Measurements from ENCODE around the gene NCKAP5L. TPM values are rescaled to one million over a fixed set of nuclear protein-coding genes. Genes with fewer than 3 reads are reported as not detected.
"Not testable (repeated sequence)": the region's sequence is repeated elsewhere in the genome, so short reads cannot be mapped to it uniquely, and the experiment has no call there.

Gene NCKAP5L
- total RNA-seq, 8 experiments from 2014 or later: 15.1 to 51.6 (median 22.3) TPM

DNA sequence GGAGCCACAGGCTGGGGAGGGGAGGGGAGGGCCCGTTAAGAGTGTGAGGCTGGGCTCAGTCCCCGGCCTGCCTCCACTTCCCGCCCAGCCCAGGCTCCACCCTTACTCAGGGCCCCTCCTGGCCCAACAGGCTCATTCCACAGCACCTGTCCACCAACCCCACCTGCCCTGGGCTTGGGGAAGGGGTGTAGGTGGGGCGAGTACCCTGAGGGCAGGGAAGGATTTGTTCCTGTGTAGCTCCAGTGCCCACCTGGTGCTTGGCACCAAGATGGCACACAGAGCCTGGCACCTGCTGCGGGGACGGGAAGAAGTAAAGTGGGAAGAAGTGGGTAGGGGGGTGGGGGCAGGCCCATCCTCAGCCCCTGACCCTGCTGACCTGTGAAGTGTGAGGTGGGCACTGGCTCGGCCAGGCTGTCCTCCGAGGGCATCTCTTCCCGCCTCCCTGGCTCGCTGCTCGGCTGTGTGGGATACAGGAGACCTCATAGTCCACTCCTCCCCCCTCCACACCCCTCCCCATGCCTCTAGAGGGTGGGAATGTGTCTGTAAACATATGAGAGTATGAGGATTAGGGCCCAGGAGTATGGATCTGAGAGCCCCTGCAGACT lies 35.1 kb downstream of the NCKAP5L start:
- no peak overlapping the region for H3K27ac ChIP-seq
- in situ Hi-C loops (cut with MboI; ENCODE audit: low pct_unique_long_range_greater_than_20kb in 2 of 9, low sequenced_read_pairs in 9 of 9, unreplicated experiment in 9 of 9): no loop called here
- no CpG with 5 or more reads among the region's 11 CpGs for WGBS, 10 experiments
- ATAC-seq (replicated peaks in 6 of 8): peak in 3 of 8 experiments; percentile 8 to 15 (median 14)
- no peaks in the 10 kb centered on the region for H3K4me1 ChIP-seq (replicated peaks in 1 of 2)
- no peak overlapping the region for H3K4me3 ChIP-seq

DNA sequence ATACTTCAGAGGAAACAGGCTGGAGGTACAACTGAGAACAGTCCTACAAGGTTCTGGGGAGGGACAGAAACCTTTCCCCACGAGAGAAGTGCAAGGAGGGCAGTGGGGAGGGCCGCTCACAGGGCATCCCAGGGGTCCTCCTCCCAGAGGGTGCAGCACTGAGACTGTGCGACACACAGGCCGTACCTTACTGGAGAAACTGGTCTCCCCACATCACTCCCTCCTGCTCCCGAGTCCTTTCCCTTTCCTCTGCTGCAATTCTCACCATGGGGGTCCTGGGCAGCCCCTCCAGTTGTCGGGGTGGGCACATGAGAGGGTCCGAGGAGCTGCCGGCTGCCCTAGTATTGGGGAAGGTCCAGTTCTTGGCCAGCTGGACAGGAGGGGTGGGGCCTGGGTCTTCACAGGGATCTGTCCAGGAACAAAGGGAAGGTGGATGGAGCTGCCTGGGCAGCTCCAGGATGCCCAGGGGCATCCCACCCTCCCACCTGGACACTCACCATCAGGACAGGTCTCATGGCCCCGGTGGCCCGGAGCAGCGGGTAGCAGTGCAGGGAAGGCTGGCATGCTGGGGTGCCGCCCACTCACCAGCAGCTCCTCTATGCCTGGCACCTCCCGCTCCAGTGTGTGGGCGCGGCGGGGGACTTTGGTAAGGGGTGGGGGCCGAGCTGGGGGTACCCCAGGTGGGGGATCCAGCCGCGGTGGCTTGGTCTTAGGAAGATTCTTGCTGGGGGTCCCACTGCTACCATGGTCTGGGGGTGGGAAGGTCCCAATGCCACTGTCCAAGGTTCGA lies 35.8 kb downstream of the NCKAP5L start:
- Histone ChIP-seq H3K27ac (no peak overlapping the region), H3K4me1 (replicated peaks in 1 of 2) (no peaks in the 10 kb centered on the region), H3K4me3 (no peak overlapping the region)
- in situ Hi-C loops (cut with MboI; ENCODE audit: low pct_unique_long_range_greater_than_20kb in 2 of 9, low sequenced_read_pairs in 9 of 9, unreplicated experiment in 9 of 9): no loop called here
- ATAC-seq (replicated peaks in 6 of 8): peak in 3 of 8 experiments; percentile 2 to 5 (median 3)
- 100% methylated on average over 3 of the region's 20 CpGs; no CpG with 5 or more reads in 9 of the 10 experiments for WGBS, 10 experiments

DNA sequence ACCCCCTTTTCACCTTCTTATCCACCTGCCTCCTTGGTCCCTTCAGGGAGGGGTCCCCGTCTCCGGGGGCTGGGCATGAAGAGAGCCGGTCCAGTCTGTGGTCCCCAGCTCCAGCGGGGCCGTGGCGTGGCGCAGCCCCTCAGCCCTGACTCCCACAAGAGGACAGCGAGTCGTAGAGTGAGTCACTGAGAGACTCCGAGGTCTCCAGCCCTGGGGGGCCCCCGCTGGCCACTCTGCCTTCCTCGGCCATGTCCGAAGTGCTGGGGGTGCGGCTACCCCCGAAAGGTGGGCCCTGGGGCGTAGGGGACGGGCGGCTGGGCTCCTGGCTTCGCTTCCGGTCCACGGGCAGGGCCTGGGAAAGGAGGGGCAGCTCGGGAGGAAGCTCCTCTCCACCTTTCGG lies 36.5 kb downstream of the NCKAP5L start:
- Histone ChIP-seq H3K4me3 (no peak overlapping the region), H3K4me1 (replicated peaks in 1 of 2) (no peaks in the 10 kb centered on the region), H3K27ac (no peak overlapping the region)
- in situ Hi-C loops (cut with MboI; ENCODE audit: low pct_unique_long_range_greater_than_20kb in 2 of 9, low sequenced_read_pairs in 9 of 9, unreplicated experiment in 9 of 9): no loop called here
- no CpG with 5 or more reads among the region's 23 CpGs for WGBS, 10 experiments
- ATAC-seq (replicated peaks in 6 of 8): peak in 2 of 8 experiments; percentile 14 to 18

DNA sequence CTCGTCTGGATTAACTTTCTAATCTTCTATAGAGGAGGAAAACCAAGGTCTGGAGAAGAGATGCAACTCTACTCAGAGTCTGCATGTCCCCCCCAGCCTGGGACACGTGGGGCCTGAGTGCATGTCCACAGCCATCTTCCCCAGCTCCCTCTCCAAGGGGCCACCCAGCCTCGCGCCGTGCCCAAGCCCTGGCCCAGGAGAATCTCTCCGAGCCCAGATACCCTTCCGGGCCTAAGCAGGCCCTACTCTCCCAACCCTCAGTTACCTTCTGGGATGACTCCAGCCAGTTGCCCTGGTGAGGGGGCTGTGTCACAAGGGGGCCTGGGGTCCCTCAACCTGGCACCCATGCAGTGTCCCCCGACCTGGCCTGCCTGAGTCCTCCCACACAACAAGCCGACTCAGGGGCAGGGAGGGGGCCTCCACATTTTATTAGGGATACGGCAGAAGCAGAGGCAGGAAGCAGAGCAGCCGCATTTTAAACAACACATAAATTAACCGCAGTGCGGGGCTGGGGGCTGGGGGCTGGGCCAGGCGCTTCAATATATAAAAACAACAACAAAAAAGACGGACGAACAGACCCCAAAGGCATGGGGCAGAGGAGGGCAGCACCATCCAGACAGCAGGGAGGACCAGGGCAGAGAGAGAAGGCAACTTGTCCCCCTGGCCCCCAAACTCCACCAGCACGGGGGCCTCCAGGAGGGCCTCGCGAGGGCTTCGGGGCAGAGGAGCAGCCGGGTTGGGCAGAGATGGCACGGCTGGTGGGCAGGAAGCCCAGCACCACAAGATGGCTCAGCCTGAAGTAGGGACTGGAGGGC lies 37.3 kb downstream of the NCKAP5L start:
- Histone ChIP-seq H3K4me3 (no peak overlapping the region), H3K27ac (no peak overlapping the region), H3K4me1 (replicated peaks in 1 of 2) (no peaks in the 10 kb centered on the region)
- in situ Hi-C loops (cut with MboI; ENCODE audit: low pct_unique_long_range_greater_than_20kb in 2 of 9, low sequenced_read_pairs in 9 of 9, unreplicated experiment in 9 of 9): no loop called here
- WGBS, 10 experiments: 33 to 81% (median 67%) methylated on average over 1 to 6 of the region's 22 CpGs; no CpG with 5 or more reads in 1 of the 10 experiments
- no peak for ATAC-seq (replicated peaks in 6 of 8)

DNA sequence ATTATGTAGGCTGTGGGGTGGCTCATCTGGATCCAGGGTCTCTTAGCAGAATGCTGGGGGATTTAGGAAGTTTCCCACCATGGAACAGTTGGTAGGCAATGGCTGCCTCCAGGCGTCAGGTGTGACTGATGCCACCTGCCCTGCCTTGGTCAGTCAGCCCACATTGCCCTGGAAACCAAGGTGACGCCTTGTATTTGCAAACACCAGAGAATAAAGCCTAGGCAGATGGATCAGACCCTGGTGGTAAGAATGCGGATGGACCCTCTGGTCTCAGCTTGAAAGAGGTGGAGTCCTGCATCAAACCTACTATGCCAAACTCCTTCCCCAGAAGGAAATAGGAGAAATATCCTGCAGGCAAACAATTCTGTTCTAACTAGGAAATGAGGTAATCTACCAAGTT lies 38.2 kb downstream of the NCKAP5L start:
- in situ Hi-C loops (cut with MboI; ENCODE audit: low pct_unique_long_range_greater_than_20kb in 2 of 9, low sequenced_read_pairs in 9 of 9, unreplicated experiment in 9 of 9): no loop called here
- H3K4me1 ChIP-seq (replicated peaks in 1 of 2): no peaks in the 10 kb centered on the region
- peak in 1 of 8 experiments; percentile 22 for ATAC-seq (replicated peaks in 6 of 8)
- H3K4me3 ChIP-seq: no peak overlapping the region
- H3K27ac ChIP-seq: no peak overlapping the region
- WGBS, 10 experiments: 70 to 92% (median 89%) methylated on average over 1 to 3 of the region's 3 CpGs; no CpG with 5 or more reads in 6 of the 10 experiments

DNA sequence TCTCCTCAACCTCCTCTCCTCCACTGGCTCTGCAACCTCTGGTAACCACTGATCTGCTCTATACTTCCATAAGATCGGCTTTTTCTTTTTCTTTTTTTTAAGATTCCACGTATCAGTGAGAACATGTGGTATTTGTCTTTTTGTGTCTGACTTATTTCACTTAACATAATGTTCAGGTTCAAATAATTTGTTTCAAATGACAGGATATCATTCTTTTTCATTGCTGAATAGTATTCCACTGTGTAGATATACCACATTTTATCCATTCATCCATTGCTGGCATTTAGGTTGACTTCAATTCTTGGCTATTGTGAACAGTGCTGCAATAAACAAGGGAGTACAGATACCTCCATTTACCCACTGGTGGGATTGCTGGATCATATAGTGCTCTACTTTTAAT lies 40.5 kb downstream of the NCKAP5L start:
- Histone ChIP-seq H3K4me3 (no peak overlapping the region), H3K4me1 (replicated peaks in 1 of 2) (no peaks in the 10 kb centered on the region), H3K27ac (no peak overlapping the region)
- no peak for ATAC-seq (replicated peaks in 6 of 8)
- 93 to 100% (median 100%) methylated on average over 1 to 2 of the region's 2 CpGs; no CpG with 5 or more reads in 1 of the 10 experiments for WGBS, 10 experiments
- in situ Hi-C loops (cut with MboI; ENCODE audit: low pct_unique_long_range_greater_than_20kb in 2 of 9, low sequenced_read_pairs in 9 of 9, unreplicated experiment in 9 of 9): no loop called here

DNA sequence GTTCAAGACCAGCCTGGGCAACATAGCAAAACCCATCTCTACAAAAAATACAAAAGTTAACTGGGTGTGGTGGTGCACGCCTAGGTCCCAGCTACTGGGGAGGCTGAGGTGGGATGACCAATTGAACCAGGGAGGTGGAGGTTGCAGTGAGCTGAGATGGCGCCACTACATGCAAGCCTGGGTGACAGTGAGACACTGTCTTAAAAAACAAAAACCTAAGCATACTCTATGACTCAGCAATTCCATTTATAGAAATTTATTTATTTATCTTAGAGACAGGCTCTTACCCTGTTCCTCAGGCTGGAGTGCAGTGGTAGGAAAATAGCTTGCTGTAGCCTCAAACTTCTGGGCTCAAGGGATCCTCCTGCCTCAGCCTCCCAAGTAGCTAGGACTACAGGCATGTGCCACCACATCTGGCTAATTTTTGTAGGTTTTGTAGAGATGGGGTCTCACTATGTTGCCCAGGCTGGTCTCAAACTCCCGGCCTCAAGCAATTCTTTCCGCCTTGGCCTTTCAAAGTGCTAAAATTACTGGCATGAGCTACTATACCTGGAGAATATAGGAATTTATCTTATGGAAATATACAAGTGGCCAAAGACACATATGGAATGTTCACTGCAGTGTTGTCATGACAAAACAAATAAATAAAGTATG lies 43.3 kb downstream of the NCKAP5L start:
- Histone ChIP-seq H3K27ac (no peak overlapping the region), H3K4me1 (replicated peaks in 1 of 2) (no peaks in the 10 kb centered on the region), H3K4me3 (no peak overlapping the region)
- in situ Hi-C loops (cut with MboI; ENCODE audit: low pct_unique_long_range_greater_than_20kb in 2 of 9, low sequenced_read_pairs in 9 of 9, unreplicated experiment in 9 of 9): no loop called here
- peak in 3 of 8 experiments; percentile 26 to 44 (median 35) for ATAC-seq (replicated peaks in 6 of 8)
- WGBS, 10 experiments: 53 to 92% (median 74%) methylated on average over 2 to 3 of the region's 4 CpGs; no CpG with 5 or more reads in 3 of the 10 experiments

DNA sequence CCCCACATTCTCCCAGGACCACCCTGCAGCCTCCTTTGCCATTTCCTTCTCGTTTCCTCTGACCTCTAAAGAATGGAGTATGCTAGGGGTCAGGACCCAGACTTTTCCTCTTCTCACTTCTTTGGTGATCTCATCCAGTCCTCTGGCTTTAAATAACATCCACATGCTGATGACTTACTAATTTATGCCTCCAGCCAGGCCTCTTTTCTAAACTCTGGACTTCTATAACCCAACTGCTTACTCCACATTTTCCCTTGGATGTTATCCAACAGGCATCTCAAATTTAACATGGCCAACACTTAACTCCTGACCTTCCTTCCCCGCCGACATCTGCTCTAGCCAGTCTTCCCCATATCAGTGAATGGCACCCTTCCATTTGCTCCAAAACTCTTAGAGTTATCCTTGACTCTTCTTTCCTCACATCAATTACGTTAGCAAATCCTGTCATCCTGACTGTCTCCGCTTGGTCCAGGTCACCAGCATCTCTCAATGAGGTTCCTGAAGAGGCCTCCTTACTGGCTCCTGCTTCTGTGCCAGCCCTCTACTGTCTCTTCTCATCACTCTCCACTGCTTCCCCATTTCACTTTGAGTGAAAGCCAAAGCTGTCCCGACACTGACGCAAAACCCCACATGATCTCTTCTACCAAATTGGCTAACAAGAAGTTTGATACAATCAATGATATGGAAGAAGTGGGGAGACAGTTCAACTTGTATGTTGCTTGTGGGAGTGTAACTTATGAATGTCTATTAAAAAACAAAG lies 44.1 kb downstream of the NCKAP5L start:
- Histone ChIP-seq H3K27ac (no peak overlapping the region), H3K4me1 (replicated peaks in 1 of 2) (no peaks in the 10 kb centered on the region), H3K4me3 (no peak overlapping the region)
- 16 to 90% (median 52%) methylated on average over 1 to 7 of the region's 7 CpGs for WGBS, 10 experiments
- in situ Hi-C loops (cut with MboI; ENCODE audit: low pct_unique_long_range_greater_than_20kb in 2 of 9, low sequenced_read_pairs in 9 of 9, unreplicated experiment in 9 of 9): no loop called here
- ATAC-seq (replicated peaks in 6 of 8): peak in 6 of 8 experiments; percentile 31 to 72 (median 54)

DNA sequence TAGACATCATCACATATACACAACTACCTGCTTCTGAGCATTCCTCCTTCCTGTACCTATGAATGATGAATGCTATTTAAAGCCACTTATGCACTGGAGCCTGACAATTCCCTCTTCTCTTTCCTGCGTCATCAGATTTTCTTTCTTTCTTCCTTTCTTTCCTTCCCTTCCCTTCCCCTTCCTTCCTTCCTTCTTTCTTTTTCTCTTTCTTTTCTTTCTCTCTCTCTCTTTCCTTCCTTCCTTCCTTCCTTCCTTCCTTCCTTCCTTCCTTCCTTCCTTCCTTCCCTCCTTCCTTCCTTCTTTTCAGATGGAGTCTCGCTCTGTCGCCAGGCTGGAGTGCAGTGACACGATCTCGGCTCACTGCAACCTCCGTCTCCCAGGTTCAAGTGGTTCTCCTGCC lies 47.3 kb downstream of the NCKAP5L start:
- 60 to 100% (median 77%) methylated on average over 1 to 2 of the region's 6 CpGs; no CpG with 5 or more reads in 5 of the 10 experiments for WGBS, 10 experiments
- H3K4me1 ChIP-seq (replicated peaks in 1 of 2); H3K27ac ChIP-seq; in situ Hi-C loops (cut with MboI; ENCODE audit: low pct_unique_long_range_greater_than_20kb in 2 of 9, low sequenced_read_pairs in 9 of 9, unreplicated experiment in 9 of 9); ATAC-seq (replicated peaks in 6 of 8); H3K4me3 ChIP-seq: not testable (repeated sequence)

DNA sequence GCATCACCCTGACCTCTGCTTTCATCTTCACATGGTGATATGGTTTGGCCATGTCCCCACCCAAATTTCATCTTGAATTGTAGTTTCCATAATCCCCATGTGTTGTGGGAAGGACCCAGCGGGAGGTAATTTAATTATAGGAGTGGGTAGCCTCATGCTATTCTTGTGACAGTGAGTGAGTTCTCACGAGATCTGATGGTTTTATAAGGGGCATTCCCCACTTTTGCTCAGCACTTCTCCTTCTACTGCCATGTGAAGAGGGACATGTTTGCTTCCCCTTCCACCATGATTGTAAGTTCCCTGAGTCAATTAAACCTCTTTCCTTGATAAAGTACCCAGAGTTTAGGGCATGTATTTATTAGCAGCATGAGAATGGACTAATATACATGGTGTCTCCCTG lies 48.6 kb downstream of the NCKAP5L start:
- in situ Hi-C loops (cut with MboI; ENCODE audit: low pct_unique_long_range_greater_than_20kb in 2 of 9, low sequenced_read_pairs in 9 of 9, unreplicated experiment in 9 of 9): loop anchor here in 1 of 9 experiments (10.0 kb wide), 1 partner anchor 55 kb away; no protein-coding TSS in a partner anchor
- Histone ChIP-seq H3K4me3 (no peak overlapping the region), H3K27ac (no peak overlapping the region), H3K4me1 (replicated peaks in 1 of 2) (peaks cover 3 to 7% of the 10 kb centered on the region in 2 donors)
- peak in 1 of 8 experiments; percentile 3 for ATAC-seq (replicated peaks in 6 of 8)
- WGBS, 10 experiments: 0 to 83% (median 29%) methylated on average over 1 of the region's 2 CpGs; no CpG with 5 or more reads in 5 of the 10 experiments

DNA sequence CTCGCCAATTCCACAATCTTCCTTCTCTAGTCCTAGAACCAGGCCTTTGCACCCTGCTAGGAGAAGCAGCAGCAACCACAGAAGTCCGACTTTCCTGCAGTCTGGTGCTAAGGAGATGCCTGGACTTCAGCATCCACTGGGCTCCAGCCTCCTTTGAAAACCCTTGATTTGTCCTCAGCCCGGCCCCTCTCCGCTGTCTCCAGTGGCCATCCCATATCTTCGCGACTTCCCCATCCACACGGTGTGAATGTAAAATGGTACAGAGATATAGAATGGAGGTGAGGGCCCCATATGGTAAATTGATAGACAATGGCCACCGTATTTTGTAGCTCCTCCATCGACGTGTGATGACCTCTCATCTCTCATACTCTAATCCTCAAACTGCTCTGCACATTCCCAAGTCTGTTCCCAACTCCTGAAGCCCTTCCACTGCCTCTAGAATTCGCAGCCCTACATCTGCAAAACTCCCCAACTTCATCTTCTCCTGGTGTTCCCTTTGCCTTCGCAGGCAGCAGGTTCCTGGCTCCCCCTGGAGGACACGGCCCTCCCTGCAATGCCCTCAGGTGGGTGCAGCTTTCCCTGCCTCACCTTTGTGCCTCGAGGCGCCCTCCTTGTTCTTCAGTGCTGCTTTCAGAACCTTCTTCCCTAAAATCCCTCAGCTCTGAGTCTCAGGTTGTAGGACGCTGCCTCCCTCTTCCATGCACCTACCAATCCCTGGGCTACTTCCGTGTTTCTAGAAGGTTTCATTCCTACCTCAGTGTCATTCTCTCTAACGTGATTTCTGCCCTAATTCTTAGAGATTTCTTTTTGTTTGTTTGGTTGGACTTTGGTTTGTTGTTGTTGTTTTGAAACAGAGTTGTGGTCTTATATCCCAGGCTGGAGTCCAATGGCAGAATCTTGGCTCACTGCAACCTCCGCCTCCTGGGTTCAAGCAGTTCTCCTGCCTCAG lies 50.1 kb downstream of the NCKAP5L start:
- in situ Hi-C loops (cut with MboI; ENCODE audit: low pct_unique_long_range_greater_than_20kb in 2 of 9, low sequenced_read_pairs in 9 of 9, unreplicated experiment in 9 of 9): loop anchor here in 1 of 9 experiments (10.0 kb wide), 1 partner anchor 57 kb away; no protein-coding TSS in a partner anchor
- 28 to 72% (median 41%) methylated on average over 4 to 14 of the region's 19 CpGs; no CpG with 5 or more reads in 1 of the 10 experiments for WGBS, 10 experiments
- Histone ChIP-seq H3K27ac (no peak overlapping the region), H3K4me1 (replicated peaks in 1 of 2) (peaks cover 3 to 7% of the 10 kb centered on the region in 2 donors), H3K4me3 (no peak overlapping the region)
- peak in 4 of 8 experiments; percentile 12 to 58 (median 24) for ATAC-seq (replicated peaks in 6 of 8)

All from motor neuron (in vitro differentiated cells).